Stimulated activated CD8-positive, alpha-beta memory T cell treated with anti-CD3 and anti-CD28 coated beads, Interleukin-15, amount 100 ng/mL, for 24 hours (primary cell): Measurements from ENCODE around the gene UQCC2.

Experiments used
- DNase-seq: peaks from one replicate; pipeline ENCODE4 v3.0.0-alpha.2; 2020; ENCODE audit warnings: low read depth

Gene UQCC2

GRCh38 chr6:33744001-33744848, 32.7 kb upstream of the UQCC2 start:
- DNase-seq, result peak; percentile 53

GRCh38 chr6:33742837-33743236, 31.3 kb upstream of the UQCC2 start:
- no peak for DNase-seq

- DNase-seq, result no peak
These were observed 30.6 kb upstream of the UQCC2 start for GRCh38 chr6:33742092-33742491.

GRCh38 chr6:33740794-33741193, 29.3 kb upstream of the UQCC2 start:
- DNase-seq, result no peak

GRCh38 chr6:33740204-33740608, 28.7 kb upstream of the UQCC2 start:
- no peak for DNase-seq

GRCh38 chr6:33739571-33739970, 28.1 kb upstream of the UQCC2 start:
- no peak for DNase-seq

GRCh38 chr6:33738879-33739278, 27.4 kb upstream of the UQCC2 start:
- no peak for DNase-seq

GRCh38 chr6:33738153-33738552, 26.7 kb upstream of the UQCC2 start:
- no peak for DNase-seq

GRCh38 chr6:33737267-33738026, 25.9 kb upstream of the UQCC2 start:
- no peak for DNase-seq

- no peak for DNase-seq
These were observed 23.7 kb upstream of the UQCC2 start for GRCh38 chr6:33735216-33735615.

GRCh38 chr6:33733709-33734007, 22.2 kb upstream of the UQCC2 start:
- DNase-seq, result no peak

- no peak for DNase-seq
These were observed 21.6 kb upstream of the UQCC2 start for GRCh38 chr6:33732817-33733708.

- DNase-seq, result no peak
These were observed 20.9 kb upstream of the UQCC2 start for GRCh38 chr6:33732385-33732784.

GRCh38 chr6:33731751-33732282, 20.3 kb upstream of the UQCC2 start:
- no peak for DNase-seq

GRCh38 chr6:33731035-33731434, 19.5 kb upstream of the UQCC2 start:
- no peak for DNase-seq

- no peak for DNase-seq
These were observed 19.1 kb upstream of the UQCC2 start for GRCh38 chr6:33730611-33731010.

- no peak for DNase-seq
These were observed 17.6 kb upstream of the UQCC2 start for GRCh38 chr6:33729059-33729458.

GRCh38 chr6:33728438-33728837, 16.9 kb upstream of the UQCC2 start:
- no peak for DNase-seq

- DNase-seq, result no peak
These were observed 16.4 kb upstream of the UQCC2 start for GRCh38 chr6:33727932-33728331.

GRCh38 chr6:33727126-33727525, 15.6 kb upstream of the UQCC2 start:
- no peak for DNase-seq

- no peak for DNase-seq
These were observed 15.2 kb upstream of the UQCC2 start for GRCh38 chr6:33726696-33727095.
